Midbrain (tissue), 1 donor: ENCODE data around the gene PLOD1.
"Not testable (repeated sequence)": the region's sequence is repeated elsewhere in the genome, so short reads cannot be mapped to it uniquely, and the experiment has no call there.

Experiments used
- DNase-seq: peaks from one replicate; lab custom pipeline; 2025; lab: John Stamatoyannopoulos, UW

The PLOD1 gene

DNA sequence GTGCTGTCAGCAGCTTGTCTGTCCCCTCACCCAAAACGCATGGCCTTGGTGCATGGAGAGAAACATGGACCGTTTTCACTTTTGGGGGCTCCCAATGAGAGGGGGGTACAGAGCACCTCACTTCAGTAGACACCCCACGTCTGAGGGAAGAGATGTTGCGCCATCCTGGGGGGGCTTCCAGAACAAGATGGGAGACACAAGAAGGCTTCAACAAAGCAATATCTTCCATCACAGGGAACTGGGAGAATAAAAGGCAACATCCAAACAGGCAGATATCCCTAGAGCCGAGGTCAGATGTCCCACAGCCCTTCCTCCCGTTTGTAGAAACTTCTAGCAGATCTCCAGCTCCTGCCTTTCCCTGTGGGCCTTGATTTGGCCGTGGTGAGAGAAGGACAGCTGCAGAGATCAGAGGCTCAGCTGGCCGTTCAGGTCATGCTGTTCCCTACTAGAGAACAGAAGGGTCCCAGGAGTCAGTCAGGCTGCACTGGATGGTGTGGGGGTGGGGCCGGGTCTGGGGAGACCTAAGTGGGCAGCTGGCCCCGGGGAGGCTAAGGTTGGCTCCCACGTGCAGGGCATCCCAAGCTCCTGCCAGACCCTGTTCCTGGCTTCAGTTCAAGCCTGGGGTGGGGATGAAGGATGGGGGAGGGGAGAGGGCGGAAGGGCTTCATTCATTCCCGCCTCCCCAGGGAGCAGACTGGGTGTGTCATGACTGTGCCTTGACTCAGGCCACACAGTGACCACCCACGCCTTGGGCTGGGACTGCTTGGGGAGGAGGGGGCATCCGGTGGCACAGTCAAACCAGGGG is 4.4 kb downstream of the PLOD1 start:
- DNase-seq, result no peak

DNA sequence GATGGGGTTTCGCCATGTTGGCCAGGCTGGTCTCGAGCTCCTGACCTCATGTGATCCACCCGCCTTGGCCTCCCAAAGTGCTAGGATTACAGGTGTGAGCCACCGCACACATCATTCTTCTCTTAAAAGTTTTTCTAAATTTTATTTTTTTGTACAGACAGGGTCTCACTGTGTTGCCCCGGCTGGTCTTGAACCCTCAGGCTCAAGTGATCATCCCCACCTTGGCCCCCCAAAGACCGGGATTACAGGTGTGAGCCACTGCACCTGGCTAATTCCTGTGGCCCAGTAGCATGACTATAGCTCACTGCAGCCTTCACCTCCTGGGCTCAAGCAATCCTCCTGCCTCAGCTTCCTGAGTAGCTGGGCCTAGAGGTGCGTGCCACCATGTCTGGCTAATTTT is 5.3 kb downstream of the PLOD1 start:
- DNase-seq, result not testable (repeated sequence)

DNA sequence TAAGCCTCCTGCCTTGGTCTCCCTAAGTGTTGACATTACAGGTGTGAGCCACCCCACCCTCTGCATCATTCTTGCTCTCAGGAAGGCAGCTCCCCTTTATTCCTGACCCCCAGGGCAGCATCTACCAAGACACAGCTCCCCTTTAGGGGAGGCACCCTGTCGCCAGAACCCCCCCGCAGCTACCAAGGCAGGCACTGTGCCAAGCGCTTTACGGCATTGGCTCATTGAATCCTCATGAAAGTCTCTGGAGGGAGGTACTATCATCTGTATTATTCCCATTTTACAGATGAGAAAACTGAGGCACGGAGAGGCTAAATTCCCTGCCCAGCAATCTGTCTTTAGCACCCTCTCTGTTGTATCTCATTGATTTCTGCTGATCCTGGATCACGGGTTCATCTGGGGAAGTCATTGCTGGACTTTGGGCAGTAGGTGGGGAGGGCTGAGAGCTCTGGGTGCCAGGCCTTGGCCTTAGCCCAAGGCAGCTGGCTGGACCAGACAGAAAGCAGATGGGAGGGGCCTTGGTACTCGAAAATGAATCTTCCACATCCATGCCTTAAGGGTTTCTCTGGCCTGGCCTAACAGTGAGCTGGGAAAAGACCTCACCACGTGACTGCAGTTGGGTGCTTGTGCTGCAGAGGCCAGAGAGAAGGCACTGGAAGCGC is 5.9 kb downstream of the PLOD1 start:
- DNase-seq, result peak; percentile 75

DNA sequence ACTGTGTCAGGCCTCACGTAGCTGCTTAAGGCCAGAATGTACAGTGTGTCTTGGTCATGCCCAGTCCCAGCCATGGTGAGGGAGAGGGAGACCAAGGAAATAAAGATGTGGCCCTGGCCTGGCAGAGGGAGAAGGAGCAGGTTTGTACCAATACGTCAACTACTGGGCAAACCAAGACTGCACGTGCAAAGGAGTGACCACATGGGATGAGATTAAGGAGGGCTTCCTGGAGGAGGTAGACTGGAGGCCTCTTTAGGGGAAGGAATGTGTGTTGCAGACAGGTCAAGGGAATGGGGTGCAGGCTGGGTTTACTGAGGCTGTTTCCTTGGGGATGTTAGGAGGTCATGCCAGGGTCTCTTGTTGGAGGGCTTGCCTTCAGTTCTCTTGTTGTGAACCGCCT is 7.8 kb downstream of the PLOD1 start:
- DNase-seq, result no peak

DNA sequence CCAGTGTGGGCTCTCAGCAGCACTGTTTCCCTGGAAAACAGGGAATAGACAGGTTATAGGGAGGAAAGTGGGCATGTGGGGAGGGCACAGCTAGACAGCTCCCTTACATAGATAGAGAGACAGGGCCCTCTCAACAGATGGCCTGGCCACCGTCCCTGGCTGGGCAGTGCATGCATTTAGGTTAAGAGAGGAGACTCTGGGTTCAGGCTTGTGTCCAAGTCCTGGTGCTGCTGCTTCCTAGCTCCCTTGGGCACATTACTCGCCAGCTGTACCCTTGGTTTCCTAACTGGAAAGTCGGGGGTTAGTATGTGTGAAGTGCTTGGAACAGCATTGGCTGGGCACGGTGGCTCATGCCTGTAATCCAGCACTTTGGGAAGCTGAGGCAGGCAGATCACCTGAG is 9.1 kb downstream of the PLOD1 start:
- no peak for DNase-seq

DNA sequence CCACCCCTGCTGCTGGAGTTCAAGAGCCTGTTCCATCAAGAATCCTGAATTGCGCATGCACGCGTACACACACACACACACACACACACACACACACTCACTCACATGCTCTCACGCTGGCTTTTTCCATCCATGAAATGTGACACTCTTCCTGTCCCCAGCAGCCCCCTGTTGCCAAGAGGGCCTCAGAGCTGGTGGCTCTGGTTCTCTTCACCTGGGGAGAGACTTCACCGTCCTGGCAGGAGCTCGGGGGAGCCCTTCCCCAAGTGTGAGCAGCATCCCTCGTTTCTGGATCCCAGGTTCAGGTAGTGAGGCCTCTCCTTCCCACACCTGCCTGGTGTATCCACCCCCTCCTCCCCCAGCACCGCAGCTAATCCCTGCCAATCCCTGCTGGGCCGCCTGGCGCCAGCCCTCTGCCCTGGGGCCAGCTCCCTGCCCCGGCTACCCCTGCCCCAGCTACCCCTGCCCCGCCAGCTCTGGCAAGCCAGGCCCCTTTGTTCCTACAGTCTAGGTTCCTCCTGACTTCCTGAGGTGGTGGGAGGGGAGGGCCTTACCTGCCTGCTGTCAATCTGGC is 9.9 kb downstream of the PLOD1 start:
- no peak for DNase-seq

DNA sequence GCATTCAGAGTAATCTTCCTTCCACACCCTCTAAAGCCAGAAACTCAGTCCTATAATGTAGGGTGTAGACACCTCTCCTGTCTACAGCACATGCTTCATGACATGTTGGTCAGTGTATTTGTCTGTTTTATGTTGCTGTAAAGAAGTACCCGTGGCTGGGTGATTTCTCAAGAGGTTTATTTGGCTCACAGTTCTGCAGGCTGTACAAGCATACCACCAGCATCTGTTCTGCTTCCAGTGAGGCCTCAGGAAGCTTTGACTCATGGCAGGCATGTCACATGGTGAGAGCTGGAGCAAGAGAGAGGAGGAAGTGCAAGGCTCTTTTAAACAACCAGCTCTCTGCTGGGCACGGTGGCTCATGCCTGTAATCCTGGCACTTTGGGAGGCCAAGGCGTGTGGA is 12.1 kb downstream of the PLOD1 start:
- no peak for DNase-seq

DNA sequence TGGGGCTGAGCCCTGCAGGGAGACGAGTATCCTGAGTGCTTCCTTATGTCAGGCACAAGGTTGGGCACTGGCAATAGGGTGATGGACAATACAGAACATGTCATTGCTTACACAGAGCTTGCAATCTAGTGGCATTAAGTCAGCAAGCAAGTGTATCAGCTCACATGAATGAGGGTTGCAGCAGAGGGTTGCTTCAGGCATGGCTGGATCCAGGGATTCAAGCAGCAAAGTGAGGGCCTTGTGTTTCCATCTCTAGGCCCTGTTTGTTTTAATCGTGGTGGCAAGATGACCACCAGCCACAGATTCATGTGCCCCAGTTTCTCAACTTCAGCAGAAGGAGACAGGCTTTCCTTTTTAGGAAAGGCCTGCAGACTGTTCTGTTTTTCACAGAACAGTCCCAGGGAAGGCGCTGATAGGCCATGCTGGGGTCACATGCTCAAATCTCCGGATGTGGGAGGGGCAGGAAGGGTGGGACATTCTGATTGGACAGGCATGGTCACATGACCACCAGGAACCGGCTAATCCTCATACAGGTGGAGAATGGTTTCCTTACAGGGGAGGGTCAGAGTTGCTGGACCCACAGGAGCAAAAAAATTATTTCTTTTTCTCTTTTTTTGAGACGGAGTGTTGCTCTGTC is 14.4 kb downstream of the PLOD1 start:
- DNase-seq, result no peak

DNA sequence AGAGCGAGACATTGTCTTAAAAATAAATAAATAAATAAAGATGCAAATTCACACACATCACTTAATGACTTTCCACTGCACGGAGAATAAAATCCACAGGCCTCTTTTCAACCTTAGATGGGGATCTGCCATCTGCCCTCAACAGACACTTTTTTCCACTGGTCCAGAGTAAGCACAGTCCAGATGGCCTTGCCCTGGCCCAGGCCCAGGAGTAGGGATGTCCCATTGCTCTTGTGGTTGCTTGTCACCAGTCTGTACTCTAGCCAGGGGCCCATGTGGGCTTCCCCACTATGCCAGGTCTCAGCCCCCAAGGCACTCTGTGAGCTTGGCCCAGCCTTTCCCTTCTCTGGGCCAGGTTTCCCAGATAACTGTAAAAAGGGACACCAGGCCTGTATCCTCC is 17.4 kb downstream of the PLOD1 start:
- no peak for DNase-seq

DNA sequence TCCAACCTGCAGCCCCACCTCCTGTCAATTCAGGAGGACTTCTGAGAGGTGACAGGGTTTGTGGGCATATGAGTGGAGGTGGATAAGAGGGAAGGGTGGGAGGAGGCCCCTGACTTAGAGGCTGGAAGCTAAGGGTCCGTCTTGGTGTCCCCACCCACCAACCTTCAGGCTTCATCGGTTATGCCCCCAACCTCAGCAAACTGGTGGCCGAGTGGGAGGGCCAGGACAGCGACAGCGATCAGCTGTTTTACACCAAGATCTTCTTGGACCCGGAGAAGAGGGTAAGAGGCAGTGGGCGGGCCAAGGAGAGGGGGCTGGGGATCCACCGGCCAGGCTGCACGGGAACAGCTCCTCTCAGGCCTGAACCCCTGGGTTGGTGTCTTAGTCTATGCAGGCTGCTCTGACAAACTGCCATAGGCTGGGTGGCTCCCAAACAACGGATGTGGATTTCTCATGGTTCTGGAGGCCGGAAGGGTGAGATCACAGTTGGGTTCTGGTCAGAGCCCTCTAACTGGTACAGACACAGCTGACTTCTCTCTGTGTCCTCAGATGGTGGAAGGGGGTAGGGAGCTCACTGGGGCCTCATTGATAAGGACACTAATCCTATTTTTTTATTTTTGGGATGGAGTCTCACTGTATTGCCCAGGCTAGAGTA is 18.1 kb downstream of the PLOD1 start:
- peak; percentile 68 for DNase-seq

DNA sequence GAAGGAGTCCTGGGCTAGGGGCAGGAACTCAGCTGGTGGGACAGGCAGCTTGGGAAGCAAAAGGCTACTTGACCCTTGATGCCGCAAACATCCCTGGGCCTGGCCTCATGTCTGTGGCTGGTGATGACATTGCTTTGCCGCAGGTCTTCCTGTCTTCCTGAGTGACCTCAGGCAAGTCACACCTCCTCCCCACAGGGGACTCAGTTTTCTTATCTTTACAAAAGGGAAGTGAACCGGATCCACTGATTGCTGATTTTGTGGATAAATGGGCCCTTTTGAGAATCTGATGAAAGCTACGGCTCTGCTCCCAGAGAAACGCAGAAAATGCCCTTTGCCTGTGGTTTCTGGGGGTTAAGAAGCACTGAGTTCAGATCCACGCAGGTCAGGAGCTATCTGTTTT is 20.7 kb downstream of the PLOD1 start:
- no peak for DNase-seq

DNA sequence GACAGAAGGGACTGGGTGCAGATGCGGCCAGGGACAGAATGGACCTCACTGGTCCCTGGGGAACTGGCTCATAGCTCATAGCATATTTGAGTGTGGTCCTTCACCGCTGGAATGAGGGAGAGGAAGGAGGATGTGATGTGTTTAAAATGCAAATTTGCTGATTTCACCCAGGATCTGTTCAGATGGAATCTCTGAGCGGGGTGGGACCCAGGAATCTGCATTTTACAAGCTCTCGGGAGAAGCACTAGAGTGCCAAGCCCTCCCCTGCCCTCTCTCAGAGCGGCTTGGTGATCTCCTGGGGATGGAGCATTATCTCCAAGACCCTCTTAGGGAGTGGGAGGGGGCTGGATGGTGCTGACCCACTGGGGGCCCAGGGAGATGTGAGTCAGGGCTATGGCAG is 22.9 kb downstream of the PLOD1 start:
- DNase-seq, result no peak

DNA sequence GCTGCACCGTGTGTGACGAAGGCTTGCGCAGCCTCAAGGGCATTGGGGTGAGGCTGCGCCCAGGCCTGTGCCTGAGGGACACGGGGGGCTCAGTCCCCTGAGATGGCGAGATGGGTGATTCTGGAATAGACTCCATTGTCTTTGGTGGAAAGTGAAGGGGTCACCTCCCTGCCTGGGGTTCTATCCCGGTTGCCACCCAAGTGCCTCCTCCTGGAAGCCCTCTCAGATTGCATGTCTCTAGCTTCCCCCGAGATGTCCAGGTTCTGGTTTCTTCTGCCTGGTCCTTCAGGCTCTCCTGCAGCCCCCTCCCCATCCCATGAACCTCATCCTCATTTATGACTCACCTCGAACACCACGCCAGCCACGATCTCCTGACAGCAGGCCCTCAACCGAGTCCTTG is 23.4 kb downstream of the PLOD1 start:
- no peak for DNase-seq

DNA sequence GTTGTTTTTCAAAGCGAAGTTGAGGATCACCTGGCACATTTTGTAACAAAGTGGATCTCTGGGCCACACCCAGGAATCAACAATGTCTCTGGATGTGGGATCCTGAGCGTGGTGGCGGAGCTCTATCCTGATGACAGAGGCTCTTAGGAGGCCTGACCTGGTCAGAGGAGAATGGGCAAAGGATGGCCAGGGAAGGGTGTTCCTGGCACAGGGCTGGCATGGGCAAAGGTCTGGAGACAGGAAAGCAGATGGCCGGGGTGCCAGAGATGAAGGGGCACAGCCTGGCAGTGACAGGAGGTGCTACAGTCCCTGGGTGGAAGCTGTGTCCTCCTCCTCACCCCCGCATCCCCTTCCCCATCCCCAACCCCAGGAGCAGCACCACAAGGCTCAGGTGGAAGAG is 25.8 kb downstream of the PLOD1 start:
- no peak for DNase-seq

DNA sequence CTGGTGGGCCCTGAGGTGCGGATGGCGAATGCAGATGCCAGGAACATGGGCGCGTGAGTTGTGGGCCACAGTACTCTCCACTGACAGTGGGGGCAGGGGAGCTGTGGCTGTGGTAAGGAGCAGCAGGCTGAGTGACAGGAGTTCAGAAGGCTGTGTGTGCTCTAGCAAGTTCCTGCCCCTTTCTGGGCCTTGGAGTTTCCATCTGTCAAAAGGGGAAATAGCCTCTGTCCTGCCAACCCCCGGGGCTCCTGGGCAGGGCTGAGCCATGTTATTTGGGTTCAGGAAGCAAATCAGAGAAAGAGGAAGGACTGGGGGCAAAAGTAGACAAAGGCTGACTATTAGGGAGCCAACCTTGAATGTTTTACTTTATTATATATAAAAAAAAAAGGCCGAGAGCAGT is 26.2 kb downstream of the PLOD1 start:
- peak; percentile 8 for DNase-seq

DNA sequence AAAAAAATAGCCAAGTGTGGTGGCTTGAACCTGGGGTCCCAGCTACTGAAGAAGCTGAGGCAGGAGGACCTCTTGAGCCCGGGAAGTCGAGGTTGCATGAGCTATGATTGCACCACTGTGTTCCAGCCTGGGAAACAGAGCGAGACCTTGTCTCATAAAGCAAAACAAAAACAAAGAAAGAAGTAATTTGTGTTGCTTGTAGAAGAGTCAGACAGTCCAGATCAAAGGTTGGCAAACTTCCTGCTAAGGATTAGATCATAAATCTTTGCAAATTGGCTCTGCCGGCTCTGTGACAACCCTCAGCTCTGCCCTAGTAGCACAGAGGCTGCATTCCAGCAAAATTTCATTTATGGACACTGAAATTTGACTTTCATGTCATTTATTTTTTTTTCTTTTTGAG is 26.7 kb downstream of the PLOD1 start:
- DNase-seq, result peak; percentile 62

DNA sequence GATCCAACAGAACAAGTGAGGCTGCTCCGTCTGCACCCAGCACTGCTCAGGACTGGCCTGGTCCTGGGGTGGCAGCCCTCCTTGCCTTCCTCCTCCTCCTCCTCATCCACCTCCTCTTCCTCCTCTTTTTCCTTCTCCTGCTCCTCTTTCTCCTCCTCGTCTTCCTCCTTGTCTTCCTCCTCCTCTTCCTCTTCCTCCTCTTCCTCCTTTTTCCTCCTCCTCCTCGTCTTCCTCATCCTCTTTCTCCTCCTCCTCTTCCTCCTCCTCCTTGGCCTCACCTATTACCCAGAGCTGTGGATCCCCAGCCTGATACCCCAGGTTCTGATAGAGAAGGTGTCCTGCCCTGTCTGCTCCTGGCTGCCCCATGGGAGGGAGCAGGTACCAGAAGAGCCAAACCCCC is 29.1 kb downstream of the PLOD1 start:
- no peak for DNase-seq

DNA sequence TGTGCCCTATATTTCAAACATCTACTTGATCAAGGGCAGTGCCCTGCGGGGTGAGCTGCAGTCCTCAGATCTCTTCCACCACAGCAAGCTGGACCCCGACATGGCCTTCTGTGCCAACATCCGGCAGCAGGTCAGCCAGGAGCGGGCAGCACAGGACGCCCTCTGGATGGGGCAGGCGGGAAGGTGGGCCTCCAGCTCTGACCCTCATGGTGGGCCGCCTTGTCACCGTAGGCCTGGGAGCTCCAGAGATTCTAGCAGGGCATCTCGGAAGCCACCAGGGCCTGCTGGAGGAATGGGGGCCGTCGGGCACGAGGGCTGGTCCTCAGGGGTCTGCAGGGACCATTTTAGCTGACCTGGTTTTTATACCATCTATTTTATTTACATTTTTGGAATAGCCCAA is 30.1 kb downstream of the PLOD1 start:
- no peak for DNase-seq

DNA sequence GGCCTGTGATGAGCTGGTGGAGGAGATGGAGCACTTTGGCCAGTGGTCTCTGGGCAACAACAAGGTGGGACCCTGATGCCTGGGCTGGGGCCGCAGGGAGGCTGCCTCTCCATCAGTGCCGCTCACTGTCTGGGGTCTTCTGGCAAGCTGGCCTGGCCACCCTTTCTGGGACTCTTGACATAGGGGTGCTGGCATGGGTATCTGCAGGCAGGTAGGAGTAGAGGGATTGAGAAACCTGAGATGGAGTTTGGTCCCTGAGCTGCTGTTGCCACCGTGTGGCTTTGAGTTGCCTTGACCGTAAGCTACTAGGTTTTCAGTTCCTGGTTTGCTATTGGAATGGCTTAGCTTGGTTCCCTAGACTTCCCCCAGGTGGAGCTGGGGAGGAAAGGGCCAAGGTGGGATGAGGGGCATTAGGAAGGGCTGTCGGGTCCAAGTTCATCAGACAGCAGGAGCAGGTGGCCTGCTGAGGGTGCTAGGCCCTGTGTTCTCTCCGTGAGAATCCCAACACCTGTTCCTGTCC is 32.6 kb downstream of the PLOD1 start:
- DNase-seq, result peak; percentile 8

DNA sequence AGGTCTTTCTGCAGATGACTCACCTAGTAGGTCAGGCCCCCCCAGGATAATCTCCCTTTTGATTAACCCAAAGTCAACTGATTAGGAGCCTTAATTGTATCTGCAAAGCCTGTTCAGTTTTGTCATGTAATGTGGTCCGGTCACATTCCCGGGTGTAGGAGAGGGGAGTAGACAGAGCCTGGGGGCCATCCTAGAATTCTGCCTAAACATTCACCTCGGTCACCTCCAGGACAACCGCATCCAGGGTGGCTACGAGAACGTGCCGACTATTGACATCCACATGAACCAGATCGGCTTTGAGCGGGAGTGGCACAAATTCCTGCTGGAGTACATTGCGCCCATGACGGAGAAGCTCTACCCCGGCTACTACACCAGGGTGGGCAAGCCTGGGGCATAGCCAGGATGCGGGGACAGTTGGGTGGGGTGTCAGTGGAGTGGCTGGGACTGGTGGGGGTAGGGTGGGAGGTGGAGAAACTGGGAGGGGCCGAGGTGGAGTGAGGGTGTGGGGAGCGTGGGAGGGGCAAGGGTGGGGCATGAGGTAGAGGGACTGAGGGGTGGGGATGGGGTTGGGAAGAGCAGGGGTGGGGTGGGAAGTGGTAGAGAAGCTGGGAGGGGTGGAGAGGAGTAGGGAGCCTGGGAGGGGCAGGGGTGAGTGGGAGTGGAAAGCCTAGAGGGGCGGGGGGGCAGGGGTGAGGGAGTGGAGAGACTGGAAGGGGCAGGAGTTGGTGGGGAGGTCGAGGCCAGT is 36.1 kb downstream of the PLOD1 start:
- no peak for DNase-seq

DNA sequence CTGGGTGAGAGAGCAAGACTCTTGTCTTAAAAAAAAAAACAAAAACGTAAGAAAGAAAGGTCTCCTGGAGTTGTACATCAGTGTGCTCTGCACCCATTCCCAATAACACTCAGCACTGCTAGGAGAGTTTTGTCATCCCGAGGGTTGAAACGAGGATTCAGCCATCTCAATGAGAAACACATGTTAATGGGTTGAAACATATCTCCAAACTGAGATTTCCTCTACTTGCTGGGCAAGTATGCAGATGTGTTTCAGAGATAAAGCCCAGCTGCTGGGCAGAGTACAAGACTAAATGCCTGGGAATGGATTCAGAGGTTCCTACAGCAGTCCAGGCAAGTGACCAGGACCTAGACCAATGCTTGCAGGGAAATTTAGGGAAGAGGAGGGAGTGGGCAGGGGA is 43.1 kb downstream of the PLOD1 start:
- no peak for DNase-seq
